Hepatocyte (in vitro differentiated cells): Measurements from ENCODE around the gene KRT80. TPM values are rescaled to one million over a fixed set of nuclear protein-coding genes. Genes with fewer than 3 reads are reported as not detected.

ENCODE experiments used
- DNase-seq: peaks from one replicate; pipeline ENCODE4 v3.0.0-alpha.2; 2016; ENCODE audit warnings: low spot score
- H2AFZ ChIP-seq: fragments of 200-600 bp; sonication (generic); 2 replicates; pipeline ENCODE4 v1.6.0; 2016; ENCODE audit warnings: antibody characterized with exemption, mild to moderate bottlenecking
- H3K27ac ChIP-seq: fragments of 200-600 bp; sonication (generic); 2 replicates; pipeline ENCODE4 v1.5.1; 2016; ENCODE audit warnings: mild to moderate bottlenecking
- H3K27me3 ChIP-seq: fragments of 200-600 bp; sonication (generic); 2 replicates; pipeline ENCODE4 v1.6.1; 2016
- H3K36me3 ChIP-seq: fragments of 200-600 bp; sonication (generic); replicated peaks from 2 replicates; pipeline ENCODE4 v1.5.1; 2016; ENCODE audit warnings: low read depth; ENCODE audit not compliant: insufficient read depth
- H3K4me1 ChIP-seq: fragments of 200-600 bp; sonication (generic); 2 replicates; pipeline ENCODE4 v1.5.1; 2016; ENCODE audit warnings: mild to moderate bottlenecking, moderate library complexity; ENCODE audit not compliant: insufficient read depth
- H3K4me2 ChIP-seq: fragments of 200-600 bp; sonication (generic); 2 replicates; pipeline ENCODE4 v1.6.0; 2016
- H3K4me3 ChIP-seq: fragments of 200-600 bp; sonication (generic); 2 replicates; pipeline ENCODE4 v1.5.1; 2016; ENCODE audit warnings: mild to moderate bottlenecking
- H3K79me2 ChIP-seq: fragments of 200-600 bp; sonication (generic); 2 replicates; pipeline ENCODE4 v1.6.0; 2017; ENCODE audit warnings: mild to moderate bottlenecking
- H3K9me2 ChIP-seq: fragments of 200-600 bp; sonication (generic); replicated peaks from 2 replicates; pipeline ENCODE4 v1.6.0; 2017; ENCODE audit warnings: mild to moderate bottlenecking; ENCODE audit not compliant: insufficient read depth
- H3K9me3 ChIP-seq: fragments of 200-600 bp; sonication (generic); 2 replicates; pipeline ENCODE4 v1.5.1; 2016; ENCODE audit warnings: low read depth, mild to moderate bottlenecking
- H4K20me1 ChIP-seq: fragments of 200-600 bp; sonication (generic); 2 replicates; pipeline ENCODE4 v1.6.0; 2016; ENCODE audit warnings: mild to moderate bottlenecking; ENCODE audit not compliant: insufficient read depth, poor library complexity, severe bottlenecking
- CTCF ChIP-seq: fragments of 200-600 bp; sonication (generic); IDR thresholded peaks from 2 replicates; pipeline ENCODE4 v1.5.1; 2016; ENCODE audit warnings: antibody characterized with exemption, mild to moderate bottlenecking; ENCODE audit not compliant: poor library complexity
- EZH2 ChIP-seq: fragments of 200-600 bp; sonication (generic); IDR thresholded peaks from 2 replicates; pipeline ENCODE4 v1.6.1; 2016; ENCODE audit warnings: antibody characterized with exemption, mild to moderate bottlenecking, borderline replicate concordance
- EZH2phosphoT487 ChIP-seq: fragments of 200-600 bp; sonication (generic); IDR thresholded peaks from one replicate; pipeline ENCODE4 v1.6.1; 2018; ENCODE audit warnings: antibody characterized with exemption, mild to moderate bottlenecking, low read depth, moderate library complexity; ENCODE audit not compliant: unreplicated experiment, severe bottlenecking
- WGBS: methylation state at CpG from one replicate; pipeline ENCODE4 v1.1.6; 2016; ENCODE audit warnings: low lambda C conversion rate; ENCODE audit errors: missing lambda C conversion rate; 5-methylcytosine and 5-hydroxymethylcytosine counted together
- polyA plus RNA-seq: library from polyadenylated mRNA; unstranded; fragments of >200 nt; fragmentation: Nextera tagmentation; extraction: Ambion mirVana; gene quantifications from 2 replicates; pipeline ENCODE4 v1.2.1, GENCODE V29; 2016
- total RNA-seq: library from RNA; depleted of rRNA; stranded (reverse); fragments of >200 nt; gene quantifications from 2 replicates; pipeline ENCODE4 v1.2.3, GENCODE V29; 2014

Gene KRT80
- total and polyA plus RNA-seq, 2 experiments from 2014 or later = 0.77 to 1.2 TPM

- Histone ChIP-seq H3K9me3 (no peaks in the 10 kb centered on the region), H3K9me2 (no peaks in the 10 kb centered on the region), H3K27ac (no peak overlapping the region), H3K4me1 (peaks cover 17% of the 10 kb centered on the region), H4K20me1 (no peaks in the 10 kb centered on the region), H3K79me2 (no peaks in the 10 kb centered on the region), H3K4me2 (no peak overlapping the region), H3K27me3 (no peaks in the 10 kb centered on the region), H3K4me3 (no peak overlapping the region), H2AFZ (no peak overlapping the region), H3K36me3 (no peaks in the 10 kb centered on the region)
- TF ChIP-seq EZH2 (no peak), CTCF (no peak), EZH2phosphoT487 (no peak)
- WGBS = 74% methylated on average over 6 of the region's 6 CpGs
- DNase-seq = no peak
Observed at GRCh38 chr12:52180971-52181628, 10.7 kb downstream of the KRT80 start.

GRCh38 chr12:52179396-52179973, 12.3 kb downstream of the KRT80 start:
- H3K4me1 ChIP-seq = peaks cover 32% of the 10 kb centered on the region

GRCh38 chr12:52178984-52179383, 12.8 kb downstream of the KRT80 start:
- Histone ChIP-seq H3K36me3 (no peaks in the 10 kb centered on the region), H3K79me2 (no peaks in the 10 kb centered on the region), H2AFZ (no peak overlapping the region), H3K4me1 (peaks cover 37% of the 10 kb centered on the region), H3K4me2 (no peak overlapping the region), H3K27ac (no peak overlapping the region), H4K20me1 (no peaks in the 10 kb centered on the region), H3K9me2 (no peaks in the 10 kb centered on the region), H3K27me3 (no peaks in the 10 kb centered on the region), H3K9me3 (no peaks in the 10 kb centered on the region), H3K4me3 (no peak overlapping the region)
- WGBS = 86% methylated on average over 2 of the region's 2 CpGs
- DNase-seq = no peak
- TF ChIP-seq CTCF (no peak), EZH2 (no peak), EZH2phosphoT487 (no peak)

More at GRCh38 chr12:52179396-52179973, 12.3 kb downstream of the KRT80 start:
- H3K27ac ChIP-seq = no peak overlapping the region
- H3K79me2 ChIP-seq = no peaks in the 10 kb centered on the region
- no peaks in the 10 kb centered on the region for H3K36me3 ChIP-seq
- H3K9me3 ChIP-seq = no peaks in the 10 kb centered on the region
- no peak overlapping the region for H2AFZ ChIP-seq
- TF ChIP-seq EZH2 (no peak), EZH2phosphoT487 (no peak), CTCF (no peak)
- no peak overlapping the region for H3K4me3 ChIP-seq
- no peak for DNase-seq
- H3K4me2 ChIP-seq = no peak overlapping the region
- H3K27me3 ChIP-seq = no peaks in the 10 kb centered on the region
- no peaks in the 10 kb centered on the region for H4K20me1 ChIP-seq
- H3K9me2 ChIP-seq = no peaks in the 10 kb centered on the region
- 94% methylated on average over 6 of the region's 6 CpGs for WGBS
